H9 (cell line): ENCODE results near the gene DNAH11. TPM values are rescaled to one million over a fixed set of nuclear protein-coding genes. Genes with fewer than 3 reads are reported as not detected.

ENCODE experiments used
- DNase-seq: peaks from one replicate; pipeline ENCODE4 v3.0.0-alpha.2; 2017
- H2AFZ ChIP-seq: one replicate; pipeline ENCODE4 v1.6.1; 2013; ENCODE audit warnings: mild to moderate bottlenecking, low read length, control low read depth, moderate library complexity
- H2AK5ac ChIP-seq: 2 replicates; pipeline ENCODE4 v1.6.1; 2013; ENCODE audit warnings: low read length, control low read depth, mixed read lengths; ENCODE audit not compliant: insufficient read length
- H2BK120ac ChIP-seq: one replicate; pipeline ENCODE4 v1.6.1; 2013; ENCODE audit warnings: low read depth, mild to moderate bottlenecking, low read length, control low read depth, inconsistent platforms; ENCODE audit not compliant: poor library complexity, severe bottlenecking
- H2BK12ac ChIP-seq: 2 replicates; pipeline ENCODE4 v1.6.1; 2013; ENCODE audit warnings: low read length, control low read depth, mixed read lengths, low read depth; ENCODE audit not compliant: insufficient read length
- H2BK15ac ChIP-seq: 2 replicates; pipeline ENCODE4 v1.6.1; 2013; ENCODE audit warnings: low read depth, low read length, control low read depth
- H2BK20ac ChIP-seq: one replicate; pipeline ENCODE4 v1.6.1; 2013; ENCODE audit warnings: low read depth, mild to moderate bottlenecking, low read length, control low read depth, inconsistent platforms; ENCODE audit not compliant: poor library complexity, severe bottlenecking
- H2BK5ac ChIP-seq: 2 replicates; pipeline ENCODE4 v1.6.1; 2013; ENCODE audit warnings: low read length, control low read depth, mixed read lengths; ENCODE audit not compliant: insufficient read length
- H3K14ac ChIP-seq: 2 replicates; pipeline ENCODE4 v1.6.1; 2013; ENCODE audit warnings: low read length, control low read depth; ENCODE audit not compliant: insufficient read depth
- H3K18ac ChIP-seq: 2 replicates; pipeline ENCODE4 v1.6.1; 2013; ENCODE audit warnings: low read depth, mild to moderate bottlenecking, mixed read lengths, low read length, control low read depth; ENCODE audit not compliant: insufficient read length
- H3K23ac ChIP-seq: 2 replicates; pipeline ENCODE4 v1.6.1; 2013; ENCODE audit warnings: low read length, control low read depth, mixed read lengths, low read depth; ENCODE audit not compliant: insufficient read length
- H3K23me2 ChIP-seq: 2 replicates; pipeline ENCODE4 v1.6.1; 2013; ENCODE audit warnings: low read depth, mild to moderate bottlenecking, mixed read lengths, low read length, control low read depth; ENCODE audit not compliant: insufficient read length, poor library complexity, severe bottlenecking
- H3K27ac ChIP-seq: 2 replicates; pipeline ENCODE4 v1.5.1; 2013; ENCODE audit warnings: low read length, control low read depth, mixed read lengths, low read depth; ENCODE audit not compliant: insufficient read length
- H3K27me3 ChIP-seq: 2 replicates; pipeline ENCODE4 v1.6.1; 2013; ENCODE audit warnings: low read length, control low read depth, inconsistent platforms; ENCODE audit not compliant: insufficient read depth
- H3K4ac ChIP-seq: 2 replicates; pipeline ENCODE4 v1.6.1; 2013; ENCODE audit warnings: low read depth, mild to moderate bottlenecking, control low read depth, inconsistent platforms, low read length, moderate library complexity
- H3K4me1 ChIP-seq: 2 replicates; pipeline ENCODE4 v1.6.1; 2013; ENCODE audit warnings: low read length, control low read depth, inconsistent platforms; ENCODE audit not compliant: insufficient read depth
- H3K4me2 ChIP-seq: 2 replicates; pipeline ENCODE4 v1.6.1; 2013; ENCODE audit warnings: low read length, control low read depth, mixed read lengths; ENCODE audit not compliant: insufficient read length, insufficient read depth
- H3K56ac ChIP-seq: 2 replicates; pipeline ENCODE4 v1.6.1; 2013; ENCODE audit warnings: low read depth, mild to moderate bottlenecking, mixed read lengths, low read length, control low read depth; ENCODE audit not compliant: insufficient read length
- H3K79me1 ChIP-seq: 2 replicates; pipeline ENCODE4 v1.6.1; 2013; ENCODE audit warnings: low read depth, mild to moderate bottlenecking, moderate library complexity, low read length, control low read depth, inconsistent platforms; ENCODE audit not compliant: insufficient read depth, poor library complexity, severe bottlenecking
- H3K79me2 ChIP-seq: 2 replicates; pipeline ENCODE4 v1.6.1; 2013; ENCODE audit warnings: low read length, control low read depth, inconsistent platforms; ENCODE audit not compliant: insufficient read depth
- H3K9ac ChIP-seq: 2 replicates; pipeline ENCODE4 v1.6.1; 2013; ENCODE audit warnings: low read length, control low read depth, mixed read lengths; ENCODE audit not compliant: insufficient read length; ENCODE audit errors: extremely low read depth
- H3K9me3 ChIP-seq: one replicate; pipeline ENCODE4 v1.6.1; 2013; ENCODE audit warnings: low read depth, low read length, inconsistent platforms; ENCODE audit not compliant: control insufficient read depth
- H3T11ph ChIP-seq: one replicate; pipeline ENCODE4 v1.6.1; 2013; ENCODE audit warnings: mild to moderate bottlenecking, low read length, control low read depth, inconsistent platforms
- H4K20me1 ChIP-seq: one replicate; pipeline ENCODE4 v1.6.1; 2013; ENCODE audit not compliant: control insufficient read depth, insufficient read length, insufficient read depth
- H4K5ac ChIP-seq: 2 replicates; pipeline ENCODE4 v1.6.1; 2013; ENCODE audit warnings: low read depth, mild to moderate bottlenecking, mixed read lengths, low read length, control low read depth; ENCODE audit not compliant: insufficient read length
- H4K8ac ChIP-seq: replicated peaks from 2 replicates; pipeline ENCODE4 v1.6.1; 2013; ENCODE audit warnings: low read length, control low read depth, mixed read lengths, low read depth; ENCODE audit not compliant: insufficient read length
- H4K91ac ChIP-seq: 2 replicates; pipeline ENCODE4 v1.6.1; 2013; ENCODE audit warnings: low read depth, mild to moderate bottlenecking, moderate library complexity, mixed read lengths, low read length, control low read depth; ENCODE audit not compliant: insufficient read length
- H3K27ac Mint-ChIP-seq, 3 experiments: 2 replicates in 2 of 3; 3 replicates in 1 of 3; pipeline ENCODE4 v1.8.0; 2020 to 2021; ENCODE audit warnings: mixed read lengths in 3 of 3, mild to moderate bottlenecking in 1 of 3, moderate library complexity in 1 of 3
- H3K27me3 Mint-ChIP-seq: 2 replicates; pipeline ENCODE4 v1.8.0; 2021; ENCODE audit warnings: low read depth, mild to moderate bottlenecking, moderate library complexity, mixed read lengths
- H3K36me3 Mint-ChIP-seq, 3 experiments: 2 replicates in 2 of 3; 3 replicates in 1 of 3; pipeline ENCODE4 v1.8.0; 2020 to 2021; ENCODE audit warnings: low read depth in 3 of 3, mixed read lengths in 3 of 3; ENCODE audit not compliant: insufficient read depth in 1 of 3
- H3K4me1 Mint-ChIP-seq, 2 experiments: 2 replicates each; pipeline ENCODE4 v1.8.0; 2020; ENCODE audit warnings: mixed read lengths in 2 of 2
- H3K4me3 Mint-ChIP-seq, 2 experiments: 2 replicates in 1 of 2; 3 replicates in 1 of 2; pipeline ENCODE4 v1.8.0; 2020 to 2021; ENCODE audit warnings: mild to moderate bottlenecking in 2 of 2, mixed read lengths in 2 of 2, moderate library complexity in 1 of 2
- H3K9me3 Mint-ChIP-seq, 2 experiments: 2 replicates in 1 of 2; 3 replicates in 1 of 2; pipeline ENCODE4 v1.8.0; 2020; ENCODE audit warnings: mild to moderate bottlenecking in 2 of 2, mixed read lengths in 2 of 2, moderate library complexity in 1 of 2
- CTCF ChIP-seq: fragments of 200-600 bp; sonication (generic); conservative IDR thresholded peaks from 3 replicates; pipeline ENCODE4 v1.8.0; 2021; ENCODE audit warnings: antibody characterized with exemption, mild to moderate bottlenecking
- WGBS: extraction: QIAGEN DNeasy Blood & Tissue Kit; methylation state at CpG from one replicate; pipeline ENCODE4 v1.1.7; 2013; ENCODE audit warnings: missing lambda C conversion rate, low lambda C conversion rate, mixed read lengths; ENCODE audit not compliant: insufficient read length; ENCODE audit errors: extremely low coverage; 5-methylcytosine and 5-hydroxymethylcytosine counted together
- total RNA-seq: library from RNA; stranded (reverse); gene quantifications from 2 replicates; pipeline ENCODE4 v1.2.1, GENCODE V29; 2021

DNAH11 gene
- total RNA-seq, 1 experiment from 2014 or later, result 2.5 TPM

- H3K27ac Mint-ChIP-seq, result no peak overlapping the region
- Histone ChIP-seq H3K27me3 (no peaks in the 10 kb centered on the region), H4K8ac (no peak overlapping the region), H3K56ac (no peak overlapping the region), H3K79me1 (no peaks in the 10 kb centered on the region), H4K20me1 (no peaks in the 10 kb centered on the region), H3K14ac (no peak overlapping the region), H3K23me2 (no peaks in the 10 kb centered on the region), H2BK20ac (no peak overlapping the region), H3K79me2 (no peaks in the 10 kb centered on the region), H3K18ac (no peak overlapping the region), H3K4me2 (no peak overlapping the region), H3K27ac (no peak overlapping the region), H2AFZ (no peak overlapping the region), H4K5ac (no peak overlapping the region), H3K23ac (no peak overlapping the region), H3K9me3 (no peaks in the 10 kb centered on the region), H2BK120ac (no peak overlapping the region), H4K91ac (no peak overlapping the region), H2BK12ac (no peak overlapping the region), H3K4ac (no peak overlapping the region), H2BK5ac (no peak overlapping the region), H3T11ph (no peak overlapping the region), H3K9ac (no peak overlapping the region), H2AK5ac (no peak overlapping the region), H3K4me1 (no peaks in the 10 kb centered on the region), H2BK15ac (no peak overlapping the region)
- peaks cover 0 to 3% of the 10 kb centered on the region in 2 experiments; a peak in 1 of 4 replicates for H3K4me1 Mint-ChIP-seq
- peaks cover 2 to 7% of the 10 kb centered on the region in 2 experiments; a peak in 2 of 5 replicates for H3K9me3 Mint-ChIP-seq
- no CpG with 5 or more reads among the region's 8 CpGs for WGBS
- H3K4me3 Mint-ChIP-seq, result no peak overlapping the region
- no peaks in the 10 kb centered on the region; a peak in 2 of 7 replicates for H3K36me3 Mint-ChIP-seq
- no peak for TF ChIP-seq CTCF
- H3K27me3 Mint-ChIP-seq, result no peaks in the 10 kb centered on the region
- no peak for DNase-seq
These were observed 75.9 kb downstream of the DNAH11 start for GRCh38 chr7:21618706-21619105.
